GM10847 (cell line): ENCODE results near the gene DENND2C.

Source experiments
- POLR2A ChIP-seq: IDR thresholded peaks from 2 replicates; pipeline ENCODE4 v1.6.1; 2011; ENCODE audit not compliant: insufficient read length; ENCODE audit errors: extremely low read depth

Gene DENND2C

DNA sequence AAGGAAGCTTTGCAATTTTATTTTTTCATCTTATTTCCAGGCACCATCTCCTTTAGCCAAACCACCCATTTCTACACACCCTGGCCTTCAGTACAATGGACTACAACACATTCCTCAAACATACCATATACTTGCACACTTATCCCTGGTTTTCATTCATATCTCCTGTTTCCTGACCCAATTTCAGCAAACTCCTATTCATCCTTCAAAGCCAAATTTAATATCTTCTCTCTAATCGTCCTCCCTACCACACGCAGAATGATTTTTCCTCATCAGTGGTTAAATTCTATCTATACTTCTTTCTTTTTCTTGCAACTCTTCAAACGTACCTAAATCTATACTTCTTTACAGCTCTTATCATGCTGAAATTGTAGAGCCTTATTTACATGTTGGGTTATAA is 2.9 kb downstream of the DENND2C start:
- no peak for TF ChIP-seq POLR2A

DNA sequence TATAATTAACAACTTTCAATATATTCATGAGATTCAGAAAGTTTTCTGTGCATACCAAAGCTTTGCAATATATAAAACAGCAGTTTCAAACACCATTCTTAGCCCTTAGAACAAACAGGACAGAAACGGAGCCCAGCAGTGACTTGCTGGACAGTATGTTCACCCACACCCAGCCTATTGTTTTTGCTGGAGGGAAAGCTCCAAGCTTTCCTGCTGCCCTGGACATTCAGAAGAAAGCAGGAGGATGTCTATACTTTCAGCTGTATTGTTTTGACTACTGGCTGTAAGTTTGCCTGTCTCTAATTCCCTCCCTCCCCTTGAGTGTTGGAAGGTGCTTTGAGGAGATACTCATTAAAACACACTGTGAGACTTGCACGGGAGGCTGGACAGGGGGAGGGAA is 9.6 kb downstream of the DENND2C start:
- TF ChIP-seq POLR2A: no peak

DNA sequence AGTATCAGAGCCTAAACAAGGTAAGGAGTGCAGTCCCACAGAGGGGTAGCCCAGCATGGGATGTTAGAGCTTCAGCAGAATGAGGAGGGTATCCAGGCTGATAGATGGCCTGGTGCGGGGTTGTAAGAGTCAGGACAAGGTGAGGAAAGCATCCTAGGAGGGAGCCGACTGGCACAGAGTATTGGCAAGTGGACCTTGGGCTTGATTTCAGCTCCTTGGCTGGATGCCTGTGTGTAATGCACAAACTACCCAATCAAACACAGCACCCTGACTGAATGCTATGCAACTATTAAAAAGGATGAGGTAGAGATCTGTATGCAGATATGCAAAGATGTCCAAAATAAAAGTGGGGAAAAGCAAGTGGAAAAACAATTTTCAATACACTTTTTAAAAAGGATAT is 18.0 kb downstream of the DENND2C start:
- no peak for TF ChIP-seq POLR2A

DNA sequence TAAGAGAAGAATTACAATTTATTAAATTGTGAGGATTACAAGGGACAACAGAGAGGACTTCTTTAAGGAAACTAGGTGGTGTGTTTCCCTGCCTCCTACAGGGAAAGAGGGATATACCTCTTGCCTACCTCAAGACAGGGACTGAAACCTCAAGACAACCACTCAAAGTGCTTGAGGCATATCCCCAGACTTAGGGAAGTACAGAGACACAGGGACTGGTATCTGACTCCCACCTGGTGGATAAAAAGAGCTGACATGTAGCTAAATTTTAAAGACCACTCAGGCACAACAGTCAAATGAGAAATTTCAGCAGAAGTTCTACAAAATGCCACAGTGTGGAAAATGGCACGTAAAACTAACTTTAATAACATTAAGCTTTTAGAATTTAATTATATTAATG is 21.3 kb downstream of the DENND2C start:
- TF ChIP-seq POLR2A: no peak

DNA sequence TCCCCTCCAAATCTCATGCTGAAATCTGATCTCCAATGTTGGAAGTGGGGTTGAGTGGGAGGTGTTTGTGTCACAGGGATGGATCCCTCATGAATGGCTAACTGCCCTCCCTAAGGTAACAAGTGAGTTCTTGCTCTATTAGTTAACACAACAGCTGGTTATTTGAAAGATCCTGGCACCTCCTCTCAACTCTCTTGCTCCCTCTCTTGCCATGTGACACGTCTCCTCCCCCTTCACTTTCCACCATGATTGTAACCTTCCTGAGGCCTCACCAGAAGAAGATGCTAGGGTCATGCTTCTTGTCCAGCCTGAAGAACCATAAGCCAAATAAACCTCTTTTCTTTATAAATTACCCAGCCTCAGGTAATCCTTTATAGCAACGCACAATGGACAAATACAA is 28.5 kb downstream of the DENND2C start:
- no peak for TF ChIP-seq POLR2A

DNA sequence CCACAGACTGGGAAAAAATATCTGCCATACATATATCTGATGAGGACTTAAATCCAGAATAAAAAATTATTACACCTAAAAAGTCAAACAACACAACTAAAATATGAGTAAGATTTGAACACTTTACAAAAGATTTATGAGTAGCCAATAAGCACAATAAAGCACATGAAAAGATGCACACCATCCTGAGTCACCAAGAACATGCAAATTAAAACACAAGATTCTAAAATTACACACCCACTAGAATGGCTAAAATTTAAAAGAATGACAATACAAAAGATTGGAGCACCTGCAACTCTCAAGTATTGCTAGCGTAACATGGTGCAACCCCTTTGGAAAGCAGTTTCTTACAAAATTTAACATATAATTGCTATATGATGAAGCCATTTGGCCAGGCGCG is 30.9 kb downstream of the DENND2C start:
- no peak for TF ChIP-seq POLR2A

DNA sequence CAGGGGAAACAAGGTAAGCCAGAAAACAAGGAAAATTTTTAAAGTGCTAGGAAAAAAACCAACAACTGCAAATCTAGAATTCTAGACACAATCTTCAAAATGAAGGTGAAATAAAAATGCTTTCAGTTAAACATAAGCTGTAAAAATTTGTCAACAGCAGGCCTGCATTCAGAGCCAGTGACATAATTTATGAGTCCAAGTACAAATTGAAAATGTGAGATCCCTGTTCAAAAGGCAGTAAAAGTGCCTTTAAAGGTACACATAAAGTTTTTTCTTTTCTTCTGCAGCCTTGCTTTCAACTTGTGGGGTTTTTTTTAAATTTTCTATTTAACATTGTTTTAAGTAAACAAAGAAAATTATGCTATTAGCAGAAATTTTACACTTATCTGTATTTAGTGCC is 37.4 kb downstream of the DENND2C start:
- no peak for TF ChIP-seq POLR2A

DNA sequence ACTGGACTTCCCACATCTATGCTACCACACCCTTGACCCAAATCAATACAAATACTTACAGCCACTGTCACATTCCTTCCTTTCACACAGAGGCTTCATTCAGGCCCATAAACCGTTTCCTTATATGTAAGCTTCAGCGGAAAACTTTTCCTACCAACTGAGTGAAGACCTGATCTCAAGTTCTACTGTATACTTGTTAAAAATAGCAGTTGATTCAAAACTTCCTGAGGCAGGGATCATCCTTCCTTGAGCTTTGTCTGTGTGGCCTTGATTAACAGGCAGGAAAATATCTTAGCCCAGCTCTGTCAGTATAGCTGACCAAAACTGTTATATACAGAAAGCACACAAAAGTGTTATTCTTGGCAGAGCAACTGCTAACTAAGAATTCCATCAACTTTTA is 42.7 kb downstream of the DENND2C start:
- no peak for TF ChIP-seq POLR2A

DNA sequence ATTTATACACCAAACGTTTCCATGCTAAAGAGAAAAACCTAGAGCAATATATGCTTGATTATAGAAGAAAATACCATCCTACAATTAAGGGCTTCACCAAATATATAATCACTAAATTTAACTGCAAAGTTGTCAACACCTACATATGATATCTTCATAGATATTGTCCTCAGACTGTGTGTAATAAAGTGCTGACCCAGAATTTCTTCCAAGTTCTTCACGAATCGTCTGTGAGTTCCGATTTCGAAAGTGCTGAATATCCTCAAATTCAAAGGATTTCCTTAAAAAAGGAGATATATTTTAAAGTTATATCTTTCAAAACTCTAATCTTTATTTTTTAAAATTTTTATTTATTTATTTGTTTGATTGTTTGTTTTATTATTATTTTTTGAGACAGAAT is 46.5 kb downstream of the DENND2C start:
- no peak for TF ChIP-seq POLR2A

DNA sequence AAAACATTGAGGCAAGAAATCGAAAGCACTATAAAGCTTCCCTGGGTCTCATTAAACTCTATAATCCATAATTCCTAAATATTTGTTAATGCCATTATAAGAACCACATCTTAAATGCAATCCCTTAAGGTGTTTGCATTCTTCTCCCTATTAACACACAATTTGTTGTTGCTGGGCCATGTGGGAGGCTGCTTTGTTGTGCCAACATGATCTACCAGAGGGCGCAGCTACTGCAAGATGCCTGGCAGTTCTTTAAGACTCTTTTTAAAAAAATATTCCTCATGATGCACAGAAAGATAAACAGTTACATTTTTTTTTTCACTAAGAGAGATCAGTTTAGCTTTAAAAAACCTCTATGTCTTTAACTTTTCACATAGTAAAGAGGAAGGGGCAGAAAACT is 49.4 kb downstream of the DENND2C start:
- no peak for TF ChIP-seq POLR2A

DNA sequence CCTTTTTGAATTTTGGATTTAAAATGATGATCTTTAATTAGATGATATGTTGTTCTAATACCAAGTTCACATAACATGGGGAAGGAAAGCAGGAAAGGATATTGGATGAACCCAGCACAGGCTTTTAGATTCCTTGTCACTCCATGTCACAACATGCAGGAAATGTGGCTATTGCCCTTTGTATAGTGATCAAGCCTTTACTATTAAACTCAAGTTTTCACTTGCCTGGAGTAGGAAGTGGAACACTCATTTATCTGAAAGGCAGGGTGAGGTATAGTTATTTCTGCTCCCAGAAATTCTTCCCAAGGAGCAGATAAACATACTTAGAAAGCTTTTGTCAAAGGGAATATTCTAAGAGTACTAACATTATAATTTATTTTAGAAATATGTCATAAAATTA is 51.2 kb downstream of the DENND2C start:
- TF ChIP-seq POLR2A: no peak

DNA sequence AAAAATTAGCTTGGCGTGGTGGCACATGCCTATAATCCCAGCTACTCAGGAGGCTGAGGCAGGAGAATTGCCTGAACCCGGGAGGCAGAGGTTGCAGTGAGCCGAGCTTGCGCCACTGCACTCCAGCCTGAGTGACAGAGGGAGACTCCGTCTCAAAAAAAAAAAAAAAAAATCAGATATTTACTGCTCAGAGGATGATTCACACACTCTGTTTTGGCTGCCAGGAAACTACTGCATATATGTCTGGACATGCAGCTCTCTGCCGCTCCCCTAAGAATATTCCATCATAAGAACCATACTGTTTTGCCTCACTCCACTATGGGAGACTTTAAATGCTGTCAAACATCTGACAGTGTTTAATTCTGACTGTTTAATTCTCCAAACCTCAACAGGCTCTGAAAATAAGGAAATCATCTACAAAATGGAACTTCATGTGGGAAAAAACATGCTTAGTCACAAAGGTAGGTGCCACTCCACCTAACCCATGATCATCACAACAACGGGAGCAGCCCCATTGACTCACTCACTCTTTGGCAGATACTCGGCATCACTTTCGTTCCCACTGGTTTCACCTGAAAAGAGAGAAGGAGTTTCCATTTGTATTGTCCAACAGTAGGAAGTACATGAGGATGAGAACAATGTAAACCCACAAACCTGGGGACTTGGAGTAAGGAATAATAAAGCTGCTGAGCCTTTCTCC is 59.2 kb downstream of the DENND2C start:
- no peak for TF ChIP-seq POLR2A

DNA sequence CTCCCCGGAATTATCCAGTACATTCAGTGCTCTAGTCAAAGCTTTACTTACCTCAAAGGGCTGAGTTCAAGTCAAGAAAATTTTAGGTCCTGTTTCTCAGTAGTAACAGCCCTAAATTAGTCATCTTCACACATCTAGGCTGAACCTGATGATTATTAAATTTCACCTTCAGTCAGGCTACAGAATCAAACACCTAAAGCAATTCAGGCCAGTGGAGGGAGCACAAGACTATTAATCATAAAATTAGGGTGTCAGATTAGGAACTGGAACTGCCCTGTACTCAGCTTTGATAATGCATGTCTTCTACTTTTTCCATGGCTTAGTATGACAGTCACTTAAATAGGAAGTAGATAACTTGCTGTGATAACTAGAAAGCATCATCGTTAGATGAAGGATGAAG is 60.0 kb downstream of the DENND2C start:
- no peak for TF ChIP-seq POLR2A

DNA sequence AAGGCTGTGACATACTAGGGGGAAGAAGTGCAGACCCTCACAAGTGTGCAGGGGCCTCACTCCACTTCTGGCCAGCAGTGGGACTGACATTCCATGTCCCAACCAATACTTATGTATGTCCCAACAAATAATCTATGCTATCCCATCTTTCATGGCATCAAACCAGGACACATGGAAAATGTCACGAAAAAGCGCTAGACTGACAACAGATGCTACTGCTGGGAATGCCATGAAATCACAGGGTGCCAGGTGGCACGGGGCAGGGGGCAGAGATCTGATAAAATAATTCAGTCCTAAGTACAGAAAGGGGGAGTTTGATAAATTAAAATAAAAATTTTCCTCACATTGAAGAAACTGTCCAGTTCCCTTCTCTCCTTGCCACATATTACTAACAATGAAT is 60.8 kb downstream of the DENND2C start:
- no peak for TF ChIP-seq POLR2A

DNA sequence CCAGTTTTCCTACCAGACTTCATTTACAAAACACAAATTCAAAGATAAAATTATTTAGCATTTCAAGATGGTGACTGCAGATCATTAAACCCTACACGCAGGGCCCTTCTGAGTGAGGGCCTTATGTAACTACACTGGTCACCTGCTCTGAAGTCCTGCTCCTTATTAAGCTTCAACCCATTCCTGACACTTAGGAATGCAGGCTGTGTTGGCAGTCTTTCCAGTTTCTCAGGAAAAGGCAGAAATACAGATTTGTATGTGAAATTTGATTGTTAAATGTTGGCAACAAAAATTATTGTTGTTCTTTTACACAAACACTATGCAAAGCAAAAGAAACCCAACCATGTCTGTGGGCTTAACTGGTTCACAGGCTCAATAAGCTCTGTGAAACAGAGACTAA is 62.6 kb downstream of the DENND2C start:
- no peak for TF ChIP-seq POLR2A

DNA sequence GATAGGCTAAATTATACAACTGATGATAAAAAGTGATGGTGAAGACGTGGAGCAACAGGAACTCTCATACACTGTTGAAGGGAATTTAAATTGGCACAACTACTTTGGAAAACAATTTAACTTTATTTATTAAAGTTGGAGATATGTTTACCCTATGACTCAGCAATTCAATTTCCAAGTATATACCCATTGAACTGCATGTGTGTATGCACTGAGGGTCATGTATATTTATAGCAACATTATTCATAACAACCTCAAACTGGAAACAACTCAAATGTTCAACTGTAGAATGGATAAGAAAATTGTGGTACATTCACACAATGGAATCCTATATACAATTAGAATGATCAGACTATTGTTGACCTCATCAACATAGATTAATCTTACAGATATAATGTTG is 71.9 kb downstream of the DENND2C start:
- TF ChIP-seq POLR2A: no peak

DNA sequence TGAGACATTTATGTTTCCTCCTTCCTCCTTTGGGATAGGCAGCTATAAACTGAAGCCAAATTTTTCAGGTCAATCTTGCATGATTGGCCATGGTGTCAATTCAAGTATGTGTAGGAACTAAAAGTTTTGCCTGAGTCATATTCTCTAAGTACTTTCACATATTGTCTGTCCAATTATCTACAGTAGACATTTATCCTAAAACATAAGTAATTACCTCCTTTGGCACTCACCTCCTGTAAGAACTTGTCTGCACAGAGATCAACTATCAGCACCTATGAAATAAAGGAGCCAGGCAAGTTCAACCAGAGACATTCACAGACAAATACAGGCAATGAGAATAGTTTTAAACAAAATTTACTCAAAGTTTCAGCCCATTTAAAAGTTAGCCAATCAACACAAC is 74.2 kb downstream of the DENND2C start:
- no peak for TF ChIP-seq POLR2A
